Ramos (cell line): ENCODE results near the gene SORCS1.

ENCODE experiments used
- in situ Hi-C: fragments of 300-500 bp; cut with MboI; formaldehyde crosslinking; loops from one replicate; pipeline ENCODE4 v1.14.3; 2022; ENCODE audit warnings: low sequenced_read_pairs; ENCODE audit not compliant: unreplicated experiment

SORCS1 gene

DNA sequence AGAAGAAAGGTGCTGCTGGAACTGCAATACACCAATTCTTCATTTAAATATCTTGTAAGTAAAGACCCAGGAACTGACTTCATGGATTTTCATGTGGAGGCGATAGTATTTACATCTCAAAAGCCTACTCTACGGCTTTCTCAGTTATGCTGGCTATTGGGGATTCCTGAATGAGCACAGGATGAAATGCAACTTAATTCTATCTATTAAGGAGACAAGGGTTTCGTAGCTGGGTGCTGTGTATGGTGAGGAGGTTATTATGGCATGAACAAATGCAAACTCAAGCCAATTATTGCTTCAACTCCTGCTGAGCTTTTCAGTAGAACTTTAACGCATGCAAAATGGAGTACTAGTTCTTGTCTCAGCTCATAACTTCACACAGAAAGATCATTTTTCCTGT lies 251.2 kb downstream of the SORCS1 start:
- in situ Hi-C loops = no loop called here

DNA sequence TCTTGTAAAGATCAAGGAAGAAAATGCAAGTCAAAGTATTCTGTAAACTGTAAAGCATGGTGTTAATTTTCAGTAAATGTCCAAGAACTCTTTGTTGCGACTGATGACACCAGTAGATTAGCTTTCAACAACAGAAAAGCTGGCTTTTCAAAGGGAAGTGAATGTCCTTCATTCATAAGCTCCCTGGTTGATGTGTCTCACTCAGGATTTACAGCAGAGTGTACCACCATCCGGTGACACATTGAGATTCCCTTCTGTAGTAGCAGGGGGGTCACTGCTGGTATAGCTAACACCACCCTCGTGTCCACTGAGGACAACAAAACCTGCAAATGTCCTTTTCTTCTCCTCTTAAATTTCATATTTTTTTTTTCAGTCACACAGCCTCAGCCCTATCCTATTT lies 253.4 kb downstream of the SORCS1 start:
- in situ Hi-C loops = no loop called here

DNA sequence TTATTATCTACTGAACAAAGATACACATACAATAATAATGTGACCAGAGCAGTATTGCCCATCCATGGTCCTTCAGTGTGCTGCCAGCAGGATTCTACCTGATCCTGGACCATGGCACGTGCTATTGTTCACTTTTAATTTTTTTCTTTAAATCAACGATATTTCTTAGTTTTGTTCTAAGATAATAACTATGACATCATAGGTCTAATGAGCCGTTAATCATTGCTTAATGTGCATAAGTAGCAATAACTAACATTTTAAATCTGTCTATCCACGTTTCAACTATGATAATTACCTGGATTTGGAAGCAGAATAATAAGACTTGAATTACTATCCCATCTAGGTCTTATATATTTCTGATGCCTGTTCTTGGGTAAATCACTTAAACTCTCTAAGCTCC lies 253.8 kb downstream of the SORCS1 start:
- in situ Hi-C loops = no loop called here

DNA sequence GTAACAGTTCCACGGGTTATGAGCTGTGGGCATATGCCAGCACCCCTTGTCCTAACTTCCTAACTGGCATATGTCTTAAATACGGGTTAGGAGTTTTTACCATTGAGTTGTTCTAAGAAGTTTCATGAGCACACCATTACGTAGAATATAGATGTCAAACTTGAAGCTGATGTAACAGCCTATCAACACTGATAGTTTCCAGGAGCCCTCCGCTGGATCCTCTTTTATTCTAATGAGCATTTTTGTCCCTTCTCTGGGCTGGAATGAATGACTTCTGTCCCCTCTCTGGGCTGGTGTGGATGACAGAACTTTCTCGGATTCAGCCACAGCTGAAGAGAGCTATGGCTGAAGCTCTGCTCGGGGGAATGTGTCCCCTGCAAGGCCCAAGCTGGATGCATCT lies 256.3 kb downstream of the SORCS1 start:
- in situ Hi-C loops = no loop called here

DNA sequence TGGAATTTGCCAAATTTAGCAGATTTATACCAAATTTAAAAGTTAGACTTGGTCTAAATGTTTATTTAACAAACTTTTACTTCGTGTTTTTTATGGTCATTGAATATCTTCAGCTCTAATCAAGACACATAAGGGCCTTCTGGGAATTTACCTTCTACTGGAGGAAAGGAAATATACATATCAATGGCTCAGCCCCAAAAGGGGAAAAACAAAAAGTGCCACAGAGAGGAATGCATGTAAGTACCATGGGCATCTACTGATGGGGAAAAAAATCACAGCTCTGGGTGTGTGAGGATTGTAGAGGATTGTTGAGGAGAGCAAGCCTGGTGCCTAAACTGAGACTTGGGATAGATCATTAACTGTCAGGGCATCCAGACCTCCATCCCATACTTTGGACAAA lies 260.3 kb downstream of the SORCS1 start:
- in situ Hi-C loops = no loop called here

DNA sequence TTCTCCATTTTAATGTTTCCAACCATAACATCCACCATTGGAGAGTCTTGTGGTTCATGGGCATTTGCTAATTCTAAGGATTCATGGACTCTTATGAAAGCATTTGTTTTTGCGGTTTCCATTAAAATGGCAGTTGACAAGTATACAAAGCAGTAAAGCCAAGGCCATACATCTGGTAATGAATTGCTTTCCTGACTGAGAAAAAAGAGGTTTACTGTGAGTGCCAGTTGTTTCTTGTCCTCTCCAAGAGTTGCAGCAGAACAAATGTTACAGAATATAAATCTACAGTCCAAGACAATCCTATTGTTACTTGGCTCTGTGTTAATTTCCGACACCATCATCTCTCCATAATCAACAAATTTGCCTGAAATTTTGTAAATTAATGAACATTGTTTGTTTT lies 261.3 kb downstream of the SORCS1 start:
- in situ Hi-C loops = no loop called here

DNA sequence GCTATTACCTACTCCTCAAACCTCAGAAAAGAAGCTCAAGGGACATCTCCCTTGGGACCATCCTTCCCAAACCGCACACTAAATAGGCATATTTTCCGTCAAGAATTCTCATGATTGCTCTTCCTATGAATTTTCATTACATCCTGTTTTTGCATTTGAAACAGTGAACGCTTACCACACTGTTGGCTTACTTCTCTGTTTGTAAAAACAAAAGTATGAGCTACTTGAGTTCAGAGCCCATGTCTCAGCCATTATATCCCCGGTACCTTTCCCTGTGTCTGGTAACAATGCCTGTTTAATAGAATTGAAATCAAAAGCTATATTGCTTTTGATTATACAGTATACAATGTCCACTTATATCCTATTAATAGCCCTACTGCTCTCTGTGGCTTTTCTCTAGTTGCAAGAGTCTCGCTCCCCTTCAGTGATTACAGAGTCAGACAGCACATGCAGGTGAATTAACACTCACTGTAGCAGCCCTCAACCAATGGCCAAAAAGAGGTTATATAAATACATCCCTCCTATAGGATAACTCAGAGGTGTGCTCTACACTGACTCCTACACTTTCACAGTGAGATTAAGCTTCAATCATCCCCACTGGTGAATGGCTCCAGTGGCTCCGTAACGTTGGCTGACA lies 264.4 kb downstream of the SORCS1 start:
- in situ Hi-C loops = no loop called here

DNA sequence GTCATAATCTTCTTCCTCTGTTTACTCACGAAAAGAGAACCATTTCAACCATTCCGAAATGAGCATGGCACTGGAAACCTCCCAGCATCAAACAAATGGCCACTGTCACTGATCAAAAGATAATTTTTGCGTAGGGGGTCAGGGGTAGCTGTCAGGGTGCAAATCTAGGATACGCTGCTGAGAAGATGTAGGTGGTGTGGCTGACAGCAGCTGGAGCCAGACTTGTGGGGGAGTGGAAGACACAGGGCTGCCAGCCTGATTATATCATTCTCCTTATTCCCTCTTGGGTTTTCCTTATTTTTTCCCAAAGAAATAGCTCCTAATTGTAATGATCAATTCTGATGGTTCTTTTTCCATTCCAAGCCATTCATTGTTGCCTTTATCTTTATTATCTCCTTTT lies 266.1 kb downstream of the SORCS1 start:
- in situ Hi-C loops = no loop called here

DNA sequence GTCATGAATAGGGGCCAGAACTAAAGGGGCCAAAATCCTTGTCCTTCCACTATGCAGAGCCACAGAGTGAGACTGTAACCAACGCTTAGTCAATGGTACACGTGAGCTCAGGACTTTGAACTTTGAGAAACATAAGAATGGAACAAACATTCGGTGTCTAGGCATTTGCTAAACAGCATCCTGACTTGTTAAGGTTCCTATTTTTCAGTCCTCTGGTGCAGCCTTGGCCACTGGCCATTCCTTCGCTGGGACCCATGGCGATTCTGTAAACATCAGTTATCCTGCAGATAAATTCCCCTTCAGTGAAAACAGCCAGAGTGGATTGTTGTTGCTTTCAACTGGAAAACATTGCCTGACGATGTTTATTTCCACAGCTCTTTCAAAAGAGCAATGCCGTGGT lies 266.8 kb downstream of the SORCS1 start:
- in situ Hi-C loops = no loop called here

DNA sequence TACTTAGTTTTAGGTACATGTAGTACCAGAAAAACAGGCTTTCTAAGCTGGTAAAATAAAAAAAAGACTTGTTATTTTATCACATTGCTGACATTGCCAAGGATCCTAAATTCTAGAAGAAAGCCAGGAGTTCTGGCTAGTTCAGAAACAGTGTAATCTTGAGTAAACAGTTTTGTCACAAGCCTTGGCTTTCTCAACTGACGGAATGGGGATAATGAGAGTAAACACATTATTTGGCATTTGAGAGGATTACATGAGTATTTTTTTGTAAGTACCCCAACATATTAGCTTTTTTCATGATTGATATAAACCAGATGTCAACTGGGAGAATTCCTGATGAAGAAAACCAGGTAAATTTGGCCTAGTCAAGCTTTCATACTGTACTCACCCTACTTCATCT lies 269.8 kb downstream of the SORCS1 start:
- in situ Hi-C loops = no loop called here

DNA sequence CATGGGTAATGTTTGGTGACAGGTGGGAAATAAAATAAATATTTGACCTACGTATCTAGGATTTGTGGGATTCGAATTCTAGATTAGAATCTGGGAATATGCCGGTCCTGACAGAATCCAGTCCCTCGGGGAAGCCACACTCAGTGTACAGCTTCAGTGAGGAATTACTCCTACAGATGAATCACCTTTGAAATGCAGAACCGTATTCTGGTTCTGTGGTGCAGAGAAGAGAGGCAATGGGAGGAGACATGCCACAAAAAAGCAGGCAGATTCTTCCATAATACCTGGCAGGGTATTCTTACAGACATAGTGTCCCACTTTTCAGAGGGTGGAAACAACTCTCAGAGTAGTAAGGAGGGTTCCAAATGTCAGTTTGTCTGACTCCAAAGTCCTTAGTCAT lies 286.9 kb downstream of the SORCS1 start:
- in situ Hi-C loops = no loop called here

DNA sequence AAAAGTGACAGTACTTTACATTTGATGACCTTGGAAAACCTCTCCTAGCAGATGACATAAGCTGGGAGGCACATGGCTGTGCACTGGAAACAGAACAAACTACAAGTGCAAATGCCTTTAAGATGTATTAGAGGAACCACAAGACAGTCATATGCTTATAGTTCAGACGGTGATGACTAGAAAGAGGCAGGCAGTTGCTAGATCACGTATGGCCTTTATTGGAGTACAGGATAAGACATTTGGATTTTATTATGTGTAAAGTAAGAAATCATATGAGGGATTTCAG lies 290.0 kb downstream of the SORCS1 start:
- in situ Hi-C loops = no loop called here

DNA sequence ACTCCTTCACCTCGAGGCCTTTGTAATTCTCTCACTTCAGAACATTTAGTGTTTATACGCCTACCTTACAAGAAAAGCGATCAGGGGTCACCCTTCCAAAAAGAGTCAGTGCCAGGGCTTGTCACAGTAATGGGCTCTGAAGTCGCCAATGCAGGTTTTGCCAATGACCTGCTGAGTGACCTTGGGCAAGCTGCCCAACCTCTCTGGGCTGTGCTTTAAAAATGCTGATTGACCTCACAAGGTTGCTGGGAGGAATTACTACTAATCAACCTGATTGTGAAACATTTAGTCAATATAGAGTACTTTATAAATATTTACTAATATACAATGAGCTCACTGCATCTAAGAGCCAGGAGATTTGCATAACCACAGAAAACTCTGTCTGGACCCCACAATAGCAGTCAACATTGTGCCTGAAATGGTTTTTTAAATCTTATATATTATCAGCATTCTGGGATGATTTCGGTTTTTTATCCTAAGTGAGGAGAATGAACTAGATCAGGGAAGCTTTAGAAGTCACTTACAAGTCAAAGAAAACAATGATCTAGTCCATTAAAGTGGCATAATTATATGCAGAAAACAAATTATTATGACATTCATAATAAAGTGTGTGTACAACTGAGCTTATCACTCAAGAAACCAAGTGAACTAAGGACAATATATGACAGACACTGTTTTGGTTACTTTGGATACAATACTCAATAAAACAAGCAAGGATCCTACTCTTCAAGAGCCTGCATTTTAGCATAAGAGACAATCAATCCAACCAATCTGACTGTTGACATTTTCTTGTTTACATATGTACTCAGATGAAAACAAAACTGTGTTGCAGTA lies 290.5 kb downstream of the SORCS1 start:
- in situ Hi-C loops = no loop called here

DNA sequence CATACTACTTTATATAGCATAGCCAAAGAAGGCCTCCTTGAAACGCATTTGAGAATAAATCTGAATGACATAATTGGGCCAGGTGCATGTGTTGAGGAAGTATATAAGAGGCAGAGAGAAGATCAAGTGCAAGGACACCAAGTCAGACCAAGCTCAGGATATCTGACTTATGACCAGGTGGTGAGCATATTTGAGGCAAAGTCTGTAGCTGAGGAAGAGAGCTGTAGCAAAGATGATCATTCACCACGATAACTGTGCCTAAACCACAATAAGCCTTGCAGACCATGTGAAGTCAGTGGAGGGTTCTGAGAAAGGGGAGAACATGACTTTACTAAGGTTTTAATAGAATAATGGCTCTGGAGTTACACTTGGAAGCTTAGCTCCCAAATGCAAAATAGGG lies 292.3 kb downstream of the SORCS1 start:
- in situ Hi-C loops = no loop called here

DNA sequence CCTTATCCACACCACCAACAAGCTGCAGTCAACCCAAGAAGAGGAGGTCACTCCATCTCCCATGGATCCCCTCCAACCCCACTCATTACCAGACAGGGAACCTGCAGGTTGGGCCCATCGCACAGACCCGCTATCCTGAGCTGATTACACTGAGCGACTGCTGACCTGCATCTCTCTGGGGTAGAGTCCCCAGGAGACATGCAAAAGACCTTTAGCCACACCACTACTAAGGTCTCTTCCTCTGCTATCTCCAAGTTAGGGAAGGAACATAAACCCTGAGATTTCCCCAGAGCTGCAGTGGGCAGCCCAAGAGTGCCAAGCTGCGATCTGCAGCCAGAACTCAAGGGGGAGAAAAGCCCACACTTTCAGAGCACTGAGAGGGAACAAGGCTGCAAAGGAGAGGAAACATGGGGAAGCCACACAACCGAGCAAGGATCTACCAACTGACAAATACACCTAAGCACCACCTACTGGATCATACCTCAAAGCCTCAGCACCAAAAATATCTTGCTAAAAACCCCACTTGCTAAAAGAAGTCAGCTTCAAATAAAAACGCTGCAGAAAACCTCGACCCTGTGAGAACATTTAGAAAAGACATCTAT lies 298.2 kb downstream of the SORCS1 start:
- in situ Hi-C loops = no loop called here

DNA sequence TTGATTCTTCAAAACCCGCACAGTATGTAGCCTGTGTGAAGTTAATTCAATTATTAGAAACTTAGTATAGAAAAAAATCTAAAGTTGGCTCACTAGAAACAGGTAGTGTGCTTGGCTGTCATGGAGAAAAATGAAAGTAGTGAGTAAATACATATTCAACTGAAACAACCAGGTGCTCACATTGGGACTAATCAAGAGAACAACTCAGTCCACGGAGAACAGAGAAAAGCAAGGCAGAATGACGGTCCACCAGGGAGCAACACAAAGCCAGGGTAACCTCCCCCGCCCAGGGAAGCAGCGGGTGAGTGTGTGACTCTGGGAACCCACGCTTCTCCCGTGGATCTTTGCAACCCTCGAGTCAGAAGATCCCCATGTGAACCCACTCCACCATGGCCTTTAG lies 300.5 kb downstream of the SORCS1 start:
- in situ Hi-C loops = no loop called here

DNA sequence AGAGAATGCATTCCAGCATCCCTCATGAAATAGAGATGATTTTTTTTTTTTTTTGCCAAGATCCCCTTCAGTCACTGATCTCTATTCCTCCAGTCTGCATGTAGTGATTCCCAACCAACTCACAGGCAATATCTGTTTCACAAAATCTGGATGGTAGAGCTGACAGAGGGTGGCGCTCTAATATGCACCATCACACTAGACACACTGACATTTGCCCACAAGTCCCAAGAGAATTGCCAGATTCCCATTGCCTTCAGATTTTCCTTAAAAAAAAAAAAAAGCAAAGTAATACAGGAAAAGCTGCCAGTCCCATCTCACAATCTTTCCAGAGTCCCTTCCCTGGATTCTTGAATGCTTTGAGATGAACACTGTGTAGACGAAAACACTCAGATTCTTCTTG lies 301.0 kb downstream of the SORCS1 start:
- in situ Hi-C loops = no loop called here

DNA sequence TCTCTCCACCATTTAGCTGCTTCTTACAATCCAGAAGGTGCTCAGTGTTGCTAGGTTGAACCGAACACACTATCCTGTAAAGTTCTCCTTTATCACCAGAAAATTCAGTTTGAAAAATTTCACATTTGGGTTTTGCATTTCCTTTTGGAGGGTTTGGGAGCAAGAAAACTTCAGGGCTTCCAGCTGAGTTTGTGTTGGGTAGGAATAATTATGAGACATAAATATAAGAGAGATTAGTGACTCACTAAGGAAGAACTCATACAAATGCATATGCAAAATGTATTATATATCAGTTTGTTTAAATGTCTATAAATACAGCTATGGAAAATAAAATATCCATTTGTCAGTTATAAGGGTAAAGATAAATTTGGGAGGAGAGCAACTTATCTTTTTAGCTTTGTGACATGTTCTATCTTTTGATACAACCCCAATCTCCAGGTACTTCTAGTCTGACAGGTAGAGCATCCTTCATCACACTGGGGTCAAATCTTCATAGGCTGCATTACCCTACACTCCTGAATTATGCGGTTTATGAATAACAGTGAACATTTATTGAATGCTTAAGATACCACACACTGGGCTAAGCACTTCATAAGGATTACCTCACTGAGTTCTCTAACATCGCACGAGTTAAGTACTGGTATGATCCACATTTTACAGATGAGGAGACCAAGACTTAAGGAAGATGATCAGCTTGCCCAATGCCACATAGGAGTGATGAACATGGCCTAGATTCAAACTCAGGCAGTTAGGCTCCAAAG lies 304.4 kb downstream of the SORCS1 start:
- in situ Hi-C loops = no loop called here

DNA sequence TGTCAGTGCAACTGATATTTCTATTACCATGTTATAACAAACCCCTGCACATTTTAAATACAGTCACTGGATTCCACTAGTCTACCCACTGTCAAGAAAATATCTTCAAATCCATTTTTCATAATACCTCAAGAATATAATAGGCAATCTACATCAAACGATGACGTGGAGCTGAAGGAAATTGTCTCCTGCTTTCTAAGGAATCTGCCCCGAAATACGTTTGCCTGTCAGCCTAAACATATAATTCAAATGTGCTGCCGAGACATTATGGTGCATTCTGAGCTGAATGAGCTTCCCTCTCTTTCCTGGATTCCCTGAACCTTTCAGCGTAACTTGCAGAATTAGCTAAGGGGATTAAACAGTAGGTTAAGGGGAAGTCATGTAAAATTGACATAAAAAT lies 306.8 kb downstream of the SORCS1 start:
- in situ Hi-C loops = no loop called here

DNA sequence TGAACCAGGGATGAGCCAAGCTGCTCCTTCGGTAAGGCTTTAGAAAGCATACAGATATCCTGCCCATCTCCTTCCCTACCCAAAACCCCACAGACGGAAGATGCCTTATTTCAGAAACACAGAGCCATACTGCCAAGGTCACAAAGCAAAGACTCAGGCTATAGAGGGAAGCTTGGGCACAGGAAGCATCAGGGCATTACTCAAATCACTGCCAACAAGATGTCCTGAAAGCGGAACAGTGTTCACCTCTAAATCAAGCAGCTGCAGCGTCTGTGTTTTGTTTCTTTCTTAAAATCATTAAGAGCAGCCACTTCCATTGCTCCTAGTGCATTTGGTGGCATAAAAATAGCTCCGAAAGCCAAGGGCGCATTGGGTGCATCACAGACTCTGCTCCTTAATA lies 307.3 kb downstream of the SORCS1 start:
- in situ Hi-C loops = no loop called here
